GM23338 (cell line): ENCODE measurements around the gene CASK. TPM values are rescaled to one million over a fixed set of nuclear protein-coding genes. Genes with fewer than 3 reads are reported as not detected.

Experiments
- ATAC-seq: fragments of 200-7000 bp; cut with Tn5 transposase; 3 replicates; pipeline ENCODE4 v1.9.1; 2020
- DNase-seq: peaks from one replicate; pipeline ENCODE4 v3.0.0-alpha.2; 2015; ENCODE audit warnings: low spot score
- H2AFZ ChIP-seq: fragments of 200-600 bp; sonication (generic); 2 replicates; pipeline ENCODE4 v1.8.0; 2016; ENCODE audit warnings: antibody characterized with exemption, mild to moderate bottlenecking, moderate library complexity
- H3F3A ChIP-seq: fragments of 200-600 bp; sonication (generic); replicated peaks from 2 replicates; pipeline ENCODE4 v1.8.0; 2017; ENCODE audit warnings: antibody characterized with exemption, mixed run types, low read depth
- H3K27ac ChIP-seq: fragments of 200-600 bp; sonication (generic); 2 replicates; pipeline ENCODE4 v1.6.1; 2016; ENCODE audit warnings: low read depth
- H3K27me3 ChIP-seq: fragments of 200-600 bp; sonication (generic); 2 replicates; pipeline ENCODE4 v1.8.0; 2016; ENCODE audit warnings: mild to moderate bottlenecking, mixed run types, moderate library complexity; ENCODE audit not compliant: insufficient read depth
- H3K36me3 ChIP-seq: fragments of 200-600 bp; sonication (generic); 2 replicates; pipeline ENCODE4 v1.8.0; 2016; ENCODE audit warnings: mild to moderate bottlenecking; ENCODE audit not compliant: insufficient read depth
- H3K4me1 ChIP-seq: fragments of 200-600 bp; sonication (generic); 2 replicates; pipeline ENCODE4 v1.8.0; 2016; ENCODE audit warnings: mild to moderate bottlenecking, moderate library complexity; ENCODE audit not compliant: insufficient read depth
- H3K4me2 ChIP-seq: fragments of 200-600 bp; sonication (generic); 2 replicates; pipeline ENCODE4 v1.7.1; 2017; ENCODE audit warnings: mixed run types
- H3K4me3 ChIP-seq: fragments of 200-600 bp; sonication (generic); 2 replicates; pipeline ENCODE4 v1.6.1; 2016; ENCODE audit warnings: mixed run types
- H3K79me2 ChIP-seq: fragments of 200-600 bp; sonication (generic); replicated peaks from 2 replicates; pipeline ENCODE4 v1.8.0; 2017; ENCODE audit warnings: mild to moderate bottlenecking; ENCODE audit not compliant: insufficient read depth
- H3K9me2 ChIP-seq: fragments of 200-600 bp; sonication (generic); 2 replicates; pipeline ENCODE4 v1.8.0; 2017; ENCODE audit not compliant: insufficient read depth
- H4K20me1 ChIP-seq: fragments of 200-600 bp; sonication (generic); replicated peaks from 2 replicates; pipeline ENCODE4 v1.8.0; 2017; ENCODE audit warnings: mild to moderate bottlenecking; ENCODE audit not compliant: insufficient read depth
- H3K27ac Mint-ChIP-seq: 2 replicates; pipeline ENCODE4 v1.8.0; 2020; ENCODE audit warnings: inconsistent platforms, mild to moderate bottlenecking, moderate library complexity, mixed read lengths
- H3K27me3 Mint-ChIP-seq: 3 replicates; pipeline ENCODE4 v1.8.0; 2022; ENCODE audit warnings: low read depth, mild to moderate bottlenecking, moderate library complexity, mixed read lengths, inconsistent platforms; ENCODE audit not compliant: insufficient read depth, poor library complexity
- H3K36me3 Mint-ChIP-seq: 3 replicates; pipeline ENCODE4 v1.8.0; 2021; ENCODE audit warnings: low read depth, mild to moderate bottlenecking, inconsistent platforms, moderate library complexity, mixed read lengths
- H3K4me1 Mint-ChIP-seq: 3 replicates; pipeline ENCODE4 v1.8.0; 2020; ENCODE audit warnings: mild to moderate bottlenecking, inconsistent platforms, mixed read lengths
- H3K4me3 Mint-ChIP-seq: 3 replicates; pipeline ENCODE4 v1.8.0; 2021; ENCODE audit warnings: moderate library complexity, mild to moderate bottlenecking, inconsistent platforms, mixed read lengths
- H3K9me3 Mint-ChIP-seq: 3 replicates; pipeline ENCODE4 v1.8.0; 2020; ENCODE audit warnings: moderate library complexity, mild to moderate bottlenecking, inconsistent platforms, mixed read lengths
- CREB1 ChIP-seq: fragments of 250-450 bp; sonication (Bioruptor Pico); IDR thresholded peaks from 2 replicates; pipeline ENCODE4 v1.5.0; 2020; ENCODE audit warnings: low read depth, mild to moderate bottlenecking, moderate library complexity
- CTCF ChIP-seq, 2 experiments: fragments of 200-600 bp in 1 of 2; sonication (generic) in 1 of 2; conservative IDR thresholded peaks; 2 replicates each; pipeline versions ENCODE4 v1.5.1 to v1.6.1; 2016 to 2017; ENCODE audit warnings: antibody characterized with exemption in 2 of 2, low read depth in 2 of 2, mild to moderate bottlenecking in 2 of 2, moderate library complexity in 1 of 2
- EZH2 ChIP-seq: fragments of 200-600 bp; sonication (generic); IDR thresholded peaks from one replicate; pipeline ENCODE4 v1.8.0; 2017; ENCODE audit warnings: antibody characterized with exemption, mild to moderate bottlenecking, low read depth; ENCODE audit not compliant: unreplicated experiment
- NANOG ChIP-seq: IDR thresholded peaks from 2 replicates; pipeline ENCODE4 v1.6.1; 2016; ENCODE audit warnings: antibody characterized with exemption, borderline replicate concordance
- STAT1 ChIP-seq: IDR thresholded peaks from one replicate; pipeline ENCODE4 v1.6.1; 2016; ENCODE audit warnings: antibody characterized with exemption; ENCODE audit not compliant: unreplicated experiment
- ZNF114 ChIP-seq: fragments of 250-450 bp; sonication (Bioruptor Pico); IDR thresholded peaks from 2 replicates; pipeline ENCODE4 v1.5.0; 2020; ENCODE audit warnings: mild to moderate bottlenecking, moderate library complexity
- ZNF331 ChIP-seq: fragments of 250-450 bp; sonication (Bioruptor Pico); IDR thresholded peaks from 2 replicates; pipeline ENCODE4 v1.5.0; 2020; ENCODE audit warnings: low read depth, mild to moderate bottlenecking, moderate library complexity
- polyA plus RNA-seq: library from polyadenylated mRNA; unstranded; fragments of >200 nt; fragmentation: Nextera tagmentation; extraction: Ambion mirVana; gene quantifications from 2 replicates; pipeline ENCODE4 v1.2.1, GENCODE V29; 2016
- total RNA-seq: library from RNA; depleted of rRNA; stranded (reverse); fragments of >200 nt; shearing (Covaris generic); gene quantifications from 2 replicates; pipeline ENCODE4 v1.2.3, GENCODE V29; 2014
- TF ChIP-seq, protein P1 (sequence below): fragments of 250-450 bp; sonication (Bioruptor Pico); IDR thresholded peaks from 2 replicates; pipeline ENCODE4 v1.5.0; 2020; ENCODE audit warnings: mild to moderate bottlenecking, moderate library complexity

Gene CASK
- total and polyA plus RNA-seq, 2 experiments from 2014 or later, result 15.3 to 44.4 TPM

DNA sequence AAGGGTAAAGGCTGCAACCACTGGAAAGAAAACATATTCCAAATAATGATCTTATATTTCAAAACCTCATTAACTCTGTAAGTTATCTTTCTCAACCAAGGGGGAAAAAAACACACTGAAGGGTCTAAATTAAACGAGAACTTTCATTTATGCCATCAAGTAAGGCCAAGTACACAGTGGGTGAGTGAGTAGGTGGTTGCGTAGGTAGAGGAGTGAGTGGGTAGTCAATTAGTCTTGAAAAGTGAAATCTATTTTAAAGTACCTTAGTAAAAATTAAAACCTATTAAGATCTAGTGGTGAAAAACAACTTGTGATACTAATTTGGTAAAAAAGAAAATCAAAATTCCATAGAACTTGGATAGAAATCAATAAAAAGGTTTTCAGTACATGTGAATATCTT is 3.5 kb downstream of the CASK start (continued):
- TF ChIP-seq, protein P1, sequence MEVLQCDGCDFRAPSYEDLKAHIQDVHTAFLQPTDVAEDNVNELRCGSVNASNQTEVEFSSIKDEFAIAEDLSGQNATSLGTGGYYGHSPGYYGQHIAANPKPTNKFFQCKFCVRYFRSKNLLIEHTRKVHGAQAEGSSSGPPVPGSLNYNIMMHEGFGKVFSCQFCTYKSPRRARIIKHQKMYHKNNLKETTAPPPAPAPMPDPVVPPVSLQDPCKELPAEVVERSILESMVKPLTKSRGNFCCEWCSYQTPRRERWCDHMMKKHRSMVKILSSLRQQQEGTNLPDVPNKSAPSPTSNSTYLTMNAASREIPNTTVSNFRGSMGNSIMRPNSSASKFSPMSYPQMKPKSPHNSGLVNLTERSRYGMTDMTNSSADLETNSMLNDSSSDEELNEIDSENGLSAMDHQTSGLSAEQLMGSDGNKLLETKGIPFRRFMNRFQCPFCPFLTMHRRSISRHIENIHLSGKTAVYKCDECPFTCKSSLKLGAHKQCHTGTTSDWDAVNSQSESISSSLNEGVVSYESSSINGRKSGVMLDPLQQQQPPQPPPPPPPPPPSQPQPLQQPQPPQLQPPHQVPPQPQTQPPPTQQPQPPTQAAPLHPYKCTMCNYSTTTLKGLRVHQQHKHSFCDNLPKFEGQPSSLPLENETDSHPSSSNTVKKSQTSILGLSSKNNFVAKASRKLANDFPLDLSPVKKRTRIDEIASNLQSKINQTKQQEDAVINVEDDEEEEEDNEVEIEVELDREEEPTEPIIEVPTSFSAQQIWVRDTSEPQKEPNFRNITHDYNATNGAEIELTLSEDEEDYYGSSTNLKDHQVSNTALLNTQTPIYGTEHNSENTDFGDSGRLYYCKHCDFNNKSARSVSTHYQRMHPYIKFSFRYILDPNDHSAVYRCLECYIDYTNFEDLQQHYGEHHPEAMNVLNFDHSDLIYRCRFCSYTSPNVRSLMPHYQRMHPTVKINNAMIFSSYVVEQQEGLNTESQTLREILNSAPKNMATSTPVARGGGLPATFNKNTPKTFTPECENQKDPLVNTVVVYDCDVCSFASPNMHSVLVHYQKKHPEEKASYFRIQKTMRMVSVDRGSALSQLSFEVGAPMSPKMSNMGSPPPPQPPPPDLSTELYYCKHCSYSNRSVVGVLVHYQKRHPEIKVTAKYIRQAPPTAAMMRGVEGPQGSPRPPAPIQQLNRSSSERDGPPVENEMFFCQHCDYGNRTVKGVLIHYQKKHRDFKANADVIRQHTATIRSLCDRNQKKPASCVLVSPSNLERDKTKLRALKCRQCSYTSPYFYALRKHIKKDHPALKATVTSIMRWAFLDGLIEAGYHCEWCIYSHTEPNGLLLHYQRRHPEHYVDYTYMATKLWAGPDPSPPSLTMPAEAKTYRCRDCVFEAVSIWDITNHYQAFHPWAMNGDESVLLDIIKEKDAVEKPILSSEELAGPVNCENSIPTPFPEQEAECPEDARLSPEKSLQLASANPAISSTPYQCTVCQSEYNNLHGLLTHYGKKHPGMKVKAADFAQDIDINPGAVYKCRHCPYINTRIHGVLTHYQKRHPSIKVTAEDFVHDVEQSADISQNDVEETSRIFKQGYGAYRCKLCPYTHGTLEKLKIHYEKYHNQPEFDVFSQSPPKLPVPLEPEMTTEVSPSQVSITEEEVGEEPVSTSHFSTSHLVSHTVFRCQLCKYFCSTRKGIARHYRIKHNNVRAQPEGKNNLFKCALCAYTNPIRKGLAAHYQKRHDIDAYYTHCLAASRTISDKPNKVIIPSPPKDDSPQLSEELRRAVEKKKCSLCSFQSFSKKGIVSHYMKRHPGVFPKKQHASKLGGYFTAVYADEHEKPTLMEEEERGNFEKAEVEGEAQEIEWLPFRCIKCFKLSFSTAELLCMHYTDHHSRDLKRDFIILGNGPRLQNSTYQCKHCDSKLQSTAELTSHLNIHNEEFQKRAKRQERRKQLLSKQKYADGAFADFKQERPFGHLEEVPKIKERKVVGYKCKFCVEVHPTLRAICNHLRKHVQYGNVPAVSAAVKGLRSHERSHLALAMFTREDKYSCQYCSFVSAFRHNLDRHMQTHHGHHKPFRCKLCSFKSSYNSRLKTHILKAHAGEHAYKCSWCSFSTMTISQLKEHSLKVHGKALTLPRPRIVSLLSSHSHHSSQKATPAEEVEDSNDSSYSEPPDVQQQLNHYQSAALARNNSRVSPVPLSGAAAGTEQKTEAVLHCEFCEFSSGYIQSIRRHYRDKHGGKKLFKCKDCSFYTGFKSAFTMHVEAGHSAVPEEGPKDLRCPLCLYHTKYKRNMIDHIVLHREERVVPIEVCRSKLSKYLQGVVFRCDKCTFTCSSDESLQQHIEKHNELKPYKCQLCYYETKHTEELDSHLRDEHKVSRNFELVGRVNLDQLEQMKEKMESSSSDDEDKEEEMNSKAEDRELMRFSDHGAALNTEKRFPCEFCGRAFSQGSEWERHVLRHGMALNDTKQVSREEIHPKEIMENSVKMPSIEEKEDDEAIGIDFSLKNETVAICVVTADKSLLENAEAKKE (CRISPR knock-in tag), result no peak
- TF ChIP-seq CREB1 (CRISPR knock-in tag), result no peak
- TF ChIP-seq NANOG, result no peak
- TF ChIP-seq CTCF (conservative IDR thresholded peaks at IDR 0.05; ENCODE audit: low read depth in 2 of 2), result no peak
- no peak for TF ChIP-seq STAT1

GRCh38 chrX:41917517-41917916 is 5.8 kb downstream of the CASK start:
- ATAC-seq, result no peak
- TF ChIP-seq STAT1 (no peak), ZNF331 (no peak), ZNF114 (CRISPR knock-in tag) (no peak), EZH2 (no peak), CTCF (conservative IDR thresholded peaks at IDR 0.05; ENCODE audit: low read depth in 2 of 2) (no peak)

More at GRCh38 chrX:41917517-41917916, 5.8 kb downstream of the CASK start:
- Histone ChIP-seq H3K36me3 (no peaks in the 10 kb centered on the region), H3F3A (no peaks in the 10 kb centered on the region), H3K27ac (no peak overlapping the region), H3K9me2 (no peaks in the 10 kb centered on the region), H3K4me2 (no peak overlapping the region), H3K79me2 (peaks cover 98% of the 10 kb centered on the region), H2AFZ (no peak overlapping the region), H3K4me3 (no peak overlapping the region), H3K4me1 (peaks cover 8% of the 10 kb centered on the region), H3K27me3 (no peaks in the 10 kb centered on the region), H4K20me1 (peaks cover 3% of the 10 kb centered on the region)
- no peak for DNase-seq
- 0 out of 2 replicates have a peak overlapping the region, but pooled peaks have one; percentile 23 for H3K27ac Mint-ChIP-seq
- H3K27me3 Mint-ChIP-seq, result no peaks in the 10 kb centered on the region
- no peak overlapping the region for H3K4me3 Mint-ChIP-seq
- no peaks in the 10 kb centered on the region; the same call in 2 of the 3 replicates for H3K36me3 Mint-ChIP-seq
- H3K4me1 Mint-ChIP-seq, result peaks cover 37% of the 10 kb centered on the region; the same call in 2 of the 3 replicates
- no peaks in the 10 kb centered on the region for H3K9me3 Mint-ChIP-seq
